PFSK-1 (cell line): ENCODE data around the gene MACF1.

Experiments
- POLR2AphosphoS5 ChIP-seq: IDR thresholded peaks from 2 replicates; pipeline ENCODE4 v1.6.1; 2012; ENCODE audit warnings: low read depth, mild to moderate bottlenecking, control low read depth, low read length, moderate library complexity
- TAF1 ChIP-seq: IDR thresholded peaks from 2 replicates; pipeline ENCODE4 v1.6.1; 2012; ENCODE audit warnings: low read length, control low read depth, borderline replicate concordance; ENCODE audit not compliant: insufficient read depth
- TF ChIP-seq, protein P1 (sequence below), 2 experiments: IDR thresholded peaks; 2 replicates each; pipeline versions ENCODE4 v1.6.1 to v1.8.0; 2011 to 2012; ENCODE audit warnings: low read depth in 2 of 2, low read length in 2 of 2, control low read depth in 1 of 2, inconsistent platforms in 1 of 2, mild to moderate bottlenecking in 1 of 2, moderate library complexity in 1 of 2; ENCODE audit not compliant: insufficient read depth in 1 of 2

DNA sequence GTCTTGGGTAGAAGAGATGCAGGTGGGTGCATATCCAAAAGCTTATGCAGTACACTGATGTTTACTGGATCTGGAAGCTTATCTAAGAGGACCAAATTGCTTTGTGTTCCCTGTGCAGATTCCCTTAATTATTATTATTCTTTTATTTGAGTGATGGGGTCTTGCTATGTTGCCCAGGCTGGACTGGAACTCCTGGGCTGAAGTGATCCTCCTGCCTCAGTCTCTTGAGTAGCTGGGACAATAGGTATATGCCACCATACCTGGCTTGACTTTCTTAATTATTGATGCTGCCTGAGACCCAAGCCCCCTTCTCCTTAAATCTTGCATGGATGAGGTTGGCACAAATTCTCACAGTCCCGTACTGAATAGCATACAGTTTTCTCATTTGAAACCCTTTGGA, 83.0 kb downstream of the MACF1 start:
- TF ChIP-seq POLR2AphosphoS5 (no peak), TAF1 (no peak)
- TF ChIP-seq, protein P1, sequence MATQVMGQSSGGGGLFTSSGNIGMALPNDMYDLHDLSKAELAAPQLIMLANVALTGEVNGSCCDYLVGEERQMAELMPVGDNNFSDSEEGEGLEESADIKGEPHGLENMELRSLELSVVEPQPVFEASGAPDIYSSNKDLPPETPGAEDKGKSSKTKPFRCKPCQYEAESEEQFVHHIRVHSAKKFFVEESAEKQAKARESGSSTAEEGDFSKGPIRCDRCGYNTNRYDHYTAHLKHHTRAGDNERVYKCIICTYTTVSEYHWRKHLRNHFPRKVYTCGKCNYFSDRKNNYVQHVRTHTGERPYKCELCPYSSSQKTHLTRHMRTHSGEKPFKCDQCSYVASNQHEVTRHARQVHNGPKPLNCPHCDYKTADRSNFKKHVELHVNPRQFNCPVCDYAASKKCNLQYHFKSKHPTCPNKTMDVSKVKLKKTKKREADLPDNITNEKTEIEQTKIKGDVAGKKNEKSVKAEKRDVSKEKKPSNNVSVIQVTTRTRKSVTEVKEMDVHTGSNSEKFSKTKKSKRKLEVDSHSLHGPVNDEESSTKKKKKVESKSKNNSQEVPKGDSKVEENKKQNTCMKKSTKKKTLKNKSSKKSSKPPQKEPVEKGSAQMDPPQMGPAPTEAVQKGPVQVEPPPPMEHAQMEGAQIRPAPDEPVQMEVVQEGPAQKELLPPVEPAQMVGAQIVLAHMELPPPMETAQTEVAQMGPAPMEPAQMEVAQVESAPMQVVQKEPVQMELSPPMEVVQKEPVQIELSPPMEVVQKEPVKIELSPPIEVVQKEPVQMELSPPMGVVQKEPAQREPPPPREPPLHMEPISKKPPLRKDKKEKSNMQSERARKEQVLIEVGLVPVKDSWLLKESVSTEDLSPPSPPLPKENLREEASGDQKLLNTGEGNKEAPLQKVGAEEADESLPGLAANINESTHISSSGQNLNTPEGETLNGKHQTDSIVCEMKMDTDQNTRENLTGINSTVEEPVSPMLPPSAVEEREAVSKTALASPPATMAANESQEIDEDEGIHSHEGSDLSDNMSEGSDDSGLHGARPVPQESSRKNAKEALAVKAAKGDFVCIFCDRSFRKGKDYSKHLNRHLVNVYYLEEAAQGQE (IDR thresholded peaks at IDR 0.05; ENCODE audit: insufficient read depth in 1 of 2, low read depth in 2 of 2, low read length in 2 of 2) = no peak
